Trophoblast cell (in vitro differentiated cells and primary cell): ENCODE measurements around the gene OAT.

Source experiments
- DNase-seq, 2 donors: peaks; one replicate each; pipeline ENCODE4 v3.0.0-alpha.2; 2016
- H2AFZ ChIP-seq: 2 replicates; pipeline ENCODE4 v1.6.1; 2013; ENCODE audit warnings: low read length, moderate library complexity, mild to moderate bottlenecking; ENCODE audit not compliant: insufficient read depth, poor library complexity
- H2AK5ac ChIP-seq: 2 replicates; pipeline ENCODE4 v1.6.1; 2013; ENCODE audit warnings: mild to moderate bottlenecking, low read length
- H2BK120ac ChIP-seq: 2 replicates; pipeline ENCODE4 v1.6.1; 2013; ENCODE audit warnings: low read length, mild to moderate bottlenecking, moderate library complexity; ENCODE audit not compliant: insufficient read depth, poor library complexity
- H2BK12ac ChIP-seq: 2 replicates; pipeline ENCODE4 v1.6.1; 2013; ENCODE audit warnings: mild to moderate bottlenecking, low read length, moderate library complexity
- H2BK5ac ChIP-seq: 2 replicates; pipeline ENCODE4 v1.6.1; 2013; ENCODE audit warnings: low read length, low read depth, moderate library complexity, mild to moderate bottlenecking; ENCODE audit not compliant: poor library complexity
- H3K14ac ChIP-seq: 2 replicates; pipeline ENCODE4 v1.6.1; 2013; ENCODE audit warnings: mild to moderate bottlenecking, low read length
- H3K18ac ChIP-seq: 2 replicates; pipeline ENCODE4 v1.6.1; 2013; ENCODE audit warnings: mild to moderate bottlenecking, low read length
- H3K23ac ChIP-seq: 2 replicates; pipeline ENCODE4 v1.6.1; 2013; ENCODE audit warnings: low read length
- H3K27ac ChIP-seq: 2 replicates; pipeline ENCODE4 v1.5.1; 2013; ENCODE audit warnings: low read depth, mild to moderate bottlenecking, inconsistent platforms, low read length, moderate library complexity
- H3K27me3 ChIP-seq: 2 replicates; pipeline ENCODE4 v1.6.1; 2013; ENCODE audit warnings: inconsistent platforms, mild to moderate bottlenecking, low read length, moderate library complexity; ENCODE audit not compliant: insufficient read depth
- H3K36me3 ChIP-seq, 2 experiments: 1 replicate in 1 of 2; 2 replicates in 1 of 2; pipeline ENCODE4 v1.6.1; 2013; ENCODE audit warnings: low read length in 2 of 2, mild to moderate bottlenecking in 2 of 2, moderate library complexity in 1 of 2; ENCODE audit not compliant: insufficient read depth in 2 of 2, control insufficient read depth in 1 of 2
- H3K4ac ChIP-seq: 2 replicates; pipeline ENCODE4 v1.6.1; 2013; ENCODE audit warnings: low read depth, mild to moderate bottlenecking, low read length, moderate library complexity
- H3K4me1 ChIP-seq, 2 experiments: 1 replicate in 1 of 2; 2 replicates in 1 of 2; pipeline ENCODE4 v1.6.1; 2013; ENCODE audit warnings: low read length in 2 of 2, mild to moderate bottlenecking in 2 of 2, moderate library complexity in 1 of 2; ENCODE audit not compliant: insufficient read depth in 2 of 2, control insufficient read depth in 1 of 2
- H3K4me2 ChIP-seq: 2 replicates; pipeline ENCODE4 v1.6.1; 2013; ENCODE audit warnings: inconsistent platforms, mild to moderate bottlenecking, low read length, moderate library complexity
- H3K4me3 ChIP-seq: 2 replicates; pipeline ENCODE4 v1.5.1; 2013; ENCODE audit warnings: mild to moderate bottlenecking, low read depth, low read length, inconsistent platforms
- H3K79me1 ChIP-seq: one replicate; pipeline ENCODE4 v1.6.1; 2013; ENCODE audit warnings: low read length
- H3K79me2 ChIP-seq: 2 replicates; pipeline ENCODE4 v1.6.1; 2013; ENCODE audit warnings: low read length, mild to moderate bottlenecking; ENCODE audit not compliant: control insufficient read depth, insufficient read depth, poor library complexity
- H3K9ac ChIP-seq: 2 replicates; pipeline ENCODE4 v1.6.1; 2013; ENCODE audit warnings: mild to moderate bottlenecking, low read length
- H3K9me3 ChIP-seq: 2 replicates; pipeline ENCODE4 v1.6.1; 2013; ENCODE audit warnings: low read depth, mild to moderate bottlenecking, control low read depth, inconsistent platforms, low read length; ENCODE audit not compliant: insufficient read depth
- H4K12ac ChIP-seq: 2 replicates; pipeline ENCODE4 v1.6.1; 2013; ENCODE audit warnings: low read depth, mild to moderate bottlenecking, low read length, moderate library complexity
- H4K8ac ChIP-seq: 2 replicates; pipeline ENCODE4 v1.6.1; 2013; ENCODE audit warnings: low read depth, mild to moderate bottlenecking, low read length, moderate library complexity
- H4K91ac ChIP-seq: one replicate; pipeline ENCODE4 v1.6.1; 2013; ENCODE audit warnings: low read depth, mild to moderate bottlenecking, low read length, moderate library complexity
- WGBS: extraction: QIAGEN DNeasy Blood & Tissue Kit; methylation state at CpG from one replicate; pipeline ENCODE4 v1.1.7; 2013; ENCODE audit warnings: missing lambda C conversion rate; ENCODE audit not compliant: insufficient read length, insufficient coverage; ENCODE audit errors: extremely low coverage; 5-methylcytosine and 5-hydroxymethylcytosine counted together

The OAT gene

DNA sequence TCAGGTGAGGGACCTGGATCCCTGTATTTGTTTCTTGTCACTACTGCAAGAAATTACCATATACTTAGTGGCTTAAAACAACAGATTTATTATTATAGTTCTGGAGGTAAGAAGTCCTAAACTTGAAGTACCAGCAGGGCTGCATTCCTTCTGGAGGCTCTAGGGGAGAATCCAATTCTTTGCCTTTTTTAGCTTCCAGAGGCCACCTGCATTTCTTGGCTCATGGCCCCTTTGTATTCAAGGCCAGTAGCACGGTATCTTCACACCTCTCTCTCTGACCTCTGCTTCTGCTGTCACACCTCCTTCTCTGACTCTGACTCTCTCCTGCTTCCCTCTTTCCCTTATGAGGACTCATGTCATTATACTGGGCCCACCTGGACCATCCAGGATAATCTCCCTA, 40.7 kb upstream of the OAT start:
- Histone ChIP-seq H4K8ac (no peak overlapping the region), H4K12ac (no peak overlapping the region), H3K4me2 (no peak overlapping the region), H3K14ac (no peak overlapping the region), H3K27ac (no peak overlapping the region), H3K79me1 (peaks cover 9% of the 10 kb centered on the region), H4K91ac (no peak overlapping the region), H3K4me1 (peaks cover 18 to 21% of the 10 kb centered on the region in 2 experiments), H2BK120ac (no peak overlapping the region), H3K4ac (no peak overlapping the region), H2BK5ac (no peak overlapping the region), H3K36me3 (no peaks in the 10 kb centered on the region), H3K18ac (no peak overlapping the region), H3K4me3 (no peak overlapping the region), H2BK12ac (no peak overlapping the region), H2AK5ac (no peak overlapping the region), H3K9ac (no peak overlapping the region), H3K9me3 (no peaks in the 10 kb centered on the region), H3K27me3 (no peaks in the 10 kb centered on the region), H3K79me2 (peaks cover 2% of the 10 kb centered on the region), H2AFZ (no peak overlapping the region), H3K23ac (no peak overlapping the region)
- WGBS, result no CpG with 5 or more reads among the region's 1 CpG
- peak; percentile 95 to 97 for DNase-seq

DNA sequence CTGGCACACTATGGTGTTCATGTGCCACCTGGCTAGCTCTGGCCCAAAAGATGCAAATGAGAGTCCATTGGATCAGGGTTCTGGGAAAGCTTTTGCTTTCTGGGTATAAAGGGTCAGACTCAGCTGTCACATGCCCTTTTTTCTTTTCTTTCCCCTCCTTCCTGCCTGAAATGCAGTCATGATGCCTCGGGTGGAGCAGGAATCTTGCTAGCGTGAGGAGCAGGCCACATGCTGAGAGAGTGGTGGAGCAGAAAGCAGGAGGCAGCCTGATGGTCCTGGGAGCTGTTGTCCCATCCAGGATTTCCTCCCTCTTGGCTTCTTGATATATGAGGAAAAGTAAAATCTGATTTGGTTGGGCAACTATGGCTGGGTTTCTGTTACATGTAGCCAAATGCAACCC, 40.2 kb upstream of the OAT start:
- no peak overlapping the region for H3K9ac ChIP-seq
- H3K4me2 ChIP-seq, result no peak overlapping the region
- H3K79me1 ChIP-seq, result peaks cover 9% of the 10 kb centered on the region
- no peaks in the 10 kb centered on the region for H3K27me3 ChIP-seq
- no peak overlapping the region for H2BK5ac ChIP-seq
- no peak overlapping the region for H3K23ac ChIP-seq
- no peaks in the 10 kb centered on the region for H3K9me3 ChIP-seq
- no CpG with 5 or more reads among the region's 2 CpGs for WGBS
- H3K4me3 ChIP-seq, result no peak overlapping the region
- H3K79me2 ChIP-seq, result peaks cover 2% of the 10 kb centered on the region
- no peak overlapping the region for H2BK120ac ChIP-seq
- no peak for DNase-seq
- H3K4ac ChIP-seq, result no peak overlapping the region
- H3K36me3 ChIP-seq, result no peaks in the 10 kb centered on the region
- H3K27ac ChIP-seq, result no peak overlapping the region
- H3K14ac ChIP-seq, result no peak overlapping the region
- H3K4me1 ChIP-seq, result peaks cover 17 to 20% of the 10 kb centered on the region in 2 experiments
- H2BK12ac ChIP-seq, result no peak overlapping the region
- no peak overlapping the region for H3K18ac ChIP-seq
- H2AK5ac ChIP-seq, result no peak overlapping the region
- no peak overlapping the region for H2AFZ ChIP-seq
- no peak overlapping the region for H4K91ac ChIP-seq
- no peak overlapping the region for H4K8ac ChIP-seq
- H4K12ac ChIP-seq, result no peak overlapping the region

DNA sequence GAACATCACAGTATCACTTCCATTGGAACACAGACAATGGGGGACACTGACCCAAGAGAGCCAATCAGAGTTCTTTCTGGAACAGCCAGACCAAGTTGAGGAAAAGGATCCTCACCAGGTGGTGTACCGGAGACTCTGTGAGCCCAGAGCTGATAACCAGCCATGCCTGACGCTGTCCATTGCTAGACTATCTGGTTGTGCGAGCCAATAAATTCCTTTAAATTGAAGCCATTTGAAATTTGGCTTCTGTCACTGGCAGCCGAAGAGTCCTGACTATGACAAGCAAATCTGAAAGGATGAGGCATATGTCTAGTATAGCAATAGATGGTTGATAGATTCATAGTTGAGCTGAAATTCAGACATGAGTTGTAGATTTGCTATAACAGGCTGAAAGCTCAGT, 39.8 kb upstream of the OAT start:
- H3K4me1 ChIP-seq, result peaks cover 17 to 20% of the 10 kb centered on the region in 2 experiments
- no peak overlapping the region for H3K27ac ChIP-seq
- H3K4me3 ChIP-seq, result no peak overlapping the region
- H3K79me1 ChIP-seq, result peaks cover 9% of the 10 kb centered on the region
- H3K9ac ChIP-seq, result no peak overlapping the region
- no peak overlapping the region for H3K4ac ChIP-seq
- no peaks in the 10 kb centered on the region for H3K27me3 ChIP-seq
- no peaks in the 10 kb centered on the region for H3K9me3 ChIP-seq
- DNase-seq, result no peak
- no peak overlapping the region for H4K12ac ChIP-seq
- peak overlapping the region; percentile 69 for H2AK5ac ChIP-seq
- no peak overlapping the region for H3K23ac ChIP-seq
- no peak overlapping the region for H3K18ac ChIP-seq
- peak overlapping the region; percentile 33 for H2BK12ac ChIP-seq
- no peak overlapping the region for H4K91ac ChIP-seq
- H2AFZ ChIP-seq, result no peak overlapping the region
- H3K36me3 ChIP-seq, result no peaks in the 10 kb centered on the region
- H3K14ac ChIP-seq, result no peak overlapping the region
- no CpG with 5 or more reads among the region's 4 CpGs for WGBS
- no peak overlapping the region for H2BK5ac ChIP-seq
- no peak overlapping the region for H2BK120ac ChIP-seq
- H3K79me2 ChIP-seq, result peaks cover 2% of the 10 kb centered on the region
- H3K4me2 ChIP-seq, result no peak overlapping the region
- H4K8ac ChIP-seq, result no peak overlapping the region

DNA sequence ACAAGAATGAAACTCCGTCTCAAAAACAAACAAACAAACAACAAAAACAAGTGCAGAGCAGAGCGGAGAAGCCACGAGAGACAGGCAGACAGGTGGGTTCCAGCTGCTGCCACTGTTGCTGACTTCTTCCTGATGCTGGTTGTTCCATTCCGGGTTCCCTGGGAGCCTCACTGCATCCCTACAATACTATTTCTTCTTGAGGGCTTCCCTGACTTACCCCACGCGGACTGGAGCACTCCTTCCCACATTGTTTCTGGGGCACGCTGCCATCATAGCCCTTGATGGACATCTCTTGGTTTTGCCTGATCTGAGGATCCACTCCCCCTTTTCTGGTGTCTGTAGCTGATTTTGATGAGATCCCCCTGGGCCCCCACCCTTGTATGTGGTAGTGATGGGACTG, 36.7 kb upstream of the OAT start:
- no peak overlapping the region for H3K4me2 ChIP-seq
- no CpG with 5 or more reads among the region's 7 CpGs for WGBS

More for the DNA sequence above, 36.7 kb upstream of the OAT start:
- Histone ChIP-seq H3K27me3 (peaks cover 11% of the 10 kb centered on the region), H3K79me2 (no peaks in the 10 kb centered on the region), H3K9ac (no peak overlapping the region), H3K79me1 (peaks cover 2% of the 10 kb centered on the region), H3K27ac (no peak overlapping the region), H3K4me3 (no peak overlapping the region), H4K12ac (no peak overlapping the region), H2BK12ac (no peak overlapping the region), H4K91ac (no peak overlapping the region), H2AK5ac (no peak overlapping the region), H3K14ac (no peak overlapping the region), H4K8ac (no peak overlapping the region), H3K4me1 (peaks cover 17% of the 10 kb centered on the region in 2 experiments), H3K4ac (no peak overlapping the region), H3K18ac (no peak overlapping the region), H3K9me3 (no peaks in the 10 kb centered on the region), H2AFZ (no peak overlapping the region), H3K23ac (no peak overlapping the region), H2BK120ac (no peak overlapping the region), H2BK5ac (no peak overlapping the region), H3K36me3 (no peaks in the 10 kb centered on the region)
- DNase-seq, result no peak
